ENCODE results near the gene ADAM15.

DNA sequence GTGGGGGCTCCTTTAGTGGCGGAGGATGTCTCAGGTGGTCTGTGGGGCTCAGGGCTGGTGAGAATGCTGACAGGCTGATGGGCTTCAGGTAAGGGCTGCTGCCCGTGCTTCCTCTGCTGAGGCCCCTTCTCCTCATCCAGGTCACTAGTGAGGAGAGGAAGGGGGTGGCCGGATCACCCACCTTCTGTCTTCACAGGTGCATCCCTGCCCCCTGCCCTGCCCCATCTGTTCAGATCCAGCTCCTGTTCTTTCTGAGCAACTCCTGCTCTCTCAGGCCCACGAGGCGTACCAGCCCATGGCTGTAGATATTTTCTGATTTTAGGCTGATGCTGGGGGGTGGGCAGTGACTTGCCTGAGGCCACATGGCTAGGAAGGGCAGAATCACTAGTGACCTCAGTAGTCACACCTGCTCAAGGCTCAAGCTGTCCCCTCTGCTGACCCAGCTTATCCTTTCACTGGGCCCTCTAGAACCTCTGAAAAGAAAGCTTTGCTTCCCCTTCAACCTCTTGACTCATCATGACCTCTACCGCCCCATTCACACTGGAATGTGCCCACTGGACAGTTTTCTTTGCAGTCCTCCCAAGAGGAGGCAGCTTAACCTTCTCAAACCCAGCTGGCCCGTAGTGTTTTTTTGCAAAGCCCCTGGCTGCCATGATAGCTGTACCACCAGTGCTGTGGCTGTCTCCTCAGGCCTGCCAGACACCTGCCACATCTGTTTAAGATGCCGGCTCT, 32.3 kb upstream of the ADAM15 start:
- TF ChIP-seq, protein P1, sequence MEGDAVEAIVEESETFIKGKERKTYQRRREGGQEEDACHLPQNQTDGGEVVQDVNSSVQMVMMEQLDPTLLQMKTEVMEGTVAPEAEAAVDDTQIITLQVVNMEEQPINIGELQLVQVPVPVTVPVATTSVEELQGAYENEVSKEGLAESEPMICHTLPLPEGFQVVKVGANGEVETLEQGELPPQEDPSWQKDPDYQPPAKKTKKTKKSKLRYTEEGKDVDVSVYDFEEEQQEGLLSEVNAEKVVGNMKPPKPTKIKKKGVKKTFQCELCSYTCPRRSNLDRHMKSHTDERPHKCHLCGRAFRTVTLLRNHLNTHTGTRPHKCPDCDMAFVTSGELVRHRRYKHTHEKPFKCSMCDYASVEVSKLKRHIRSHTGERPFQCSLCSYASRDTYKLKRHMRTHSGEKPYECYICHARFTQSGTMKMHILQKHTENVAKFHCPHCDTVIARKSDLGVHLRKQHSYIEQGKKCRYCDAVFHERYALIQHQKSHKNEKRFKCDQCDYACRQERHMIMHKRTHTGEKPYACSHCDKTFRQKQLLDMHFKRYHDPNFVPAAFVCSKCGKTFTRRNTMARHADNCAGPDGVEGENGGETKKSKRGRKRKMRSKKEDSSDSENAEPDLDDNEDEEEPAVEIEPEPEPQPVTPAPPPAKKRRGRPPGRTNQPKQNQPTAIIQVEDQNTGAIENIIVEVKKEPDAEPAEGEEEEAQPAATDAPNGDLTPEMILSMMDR (IDR thresholded peaks at IDR 0.05; ENCODE audit: low read depth, low read length, missing input control) = no peak
- TF ChIP-seq, protein P2, sequence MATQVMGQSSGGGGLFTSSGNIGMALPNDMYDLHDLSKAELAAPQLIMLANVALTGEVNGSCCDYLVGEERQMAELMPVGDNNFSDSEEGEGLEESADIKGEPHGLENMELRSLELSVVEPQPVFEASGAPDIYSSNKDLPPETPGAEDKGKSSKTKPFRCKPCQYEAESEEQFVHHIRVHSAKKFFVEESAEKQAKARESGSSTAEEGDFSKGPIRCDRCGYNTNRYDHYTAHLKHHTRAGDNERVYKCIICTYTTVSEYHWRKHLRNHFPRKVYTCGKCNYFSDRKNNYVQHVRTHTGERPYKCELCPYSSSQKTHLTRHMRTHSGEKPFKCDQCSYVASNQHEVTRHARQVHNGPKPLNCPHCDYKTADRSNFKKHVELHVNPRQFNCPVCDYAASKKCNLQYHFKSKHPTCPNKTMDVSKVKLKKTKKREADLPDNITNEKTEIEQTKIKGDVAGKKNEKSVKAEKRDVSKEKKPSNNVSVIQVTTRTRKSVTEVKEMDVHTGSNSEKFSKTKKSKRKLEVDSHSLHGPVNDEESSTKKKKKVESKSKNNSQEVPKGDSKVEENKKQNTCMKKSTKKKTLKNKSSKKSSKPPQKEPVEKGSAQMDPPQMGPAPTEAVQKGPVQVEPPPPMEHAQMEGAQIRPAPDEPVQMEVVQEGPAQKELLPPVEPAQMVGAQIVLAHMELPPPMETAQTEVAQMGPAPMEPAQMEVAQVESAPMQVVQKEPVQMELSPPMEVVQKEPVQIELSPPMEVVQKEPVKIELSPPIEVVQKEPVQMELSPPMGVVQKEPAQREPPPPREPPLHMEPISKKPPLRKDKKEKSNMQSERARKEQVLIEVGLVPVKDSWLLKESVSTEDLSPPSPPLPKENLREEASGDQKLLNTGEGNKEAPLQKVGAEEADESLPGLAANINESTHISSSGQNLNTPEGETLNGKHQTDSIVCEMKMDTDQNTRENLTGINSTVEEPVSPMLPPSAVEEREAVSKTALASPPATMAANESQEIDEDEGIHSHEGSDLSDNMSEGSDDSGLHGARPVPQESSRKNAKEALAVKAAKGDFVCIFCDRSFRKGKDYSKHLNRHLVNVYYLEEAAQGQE (IDR thresholded peaks at IDR 0.05) = no peak
- TF ChIP-seq TAF1 (conservative IDR thresholded peaks at IDR 0.05) (no peak), SP1 (IDR thresholded peaks at IDR 0.05) (no peak)
- TF ChIP-seq, protein P3, sequence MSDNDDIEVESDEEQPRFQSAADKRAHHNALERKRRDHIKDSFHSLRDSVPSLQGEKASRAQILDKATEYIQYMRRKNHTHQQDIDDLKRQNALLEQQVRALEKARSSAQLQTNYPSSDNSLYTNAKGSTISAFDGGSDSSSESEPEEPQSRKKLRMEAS (IDR thresholded peaks at IDR 0.05) = no peak
